Stomach (tissue), 9 donors: ENCODE data around the gene LGALS9. TPM values are rescaled to one million over a fixed set of nuclear protein-coding genes. Genes with fewer than 3 reads are reported as not detected.

Experiments used
- DNase-seq, 2 donors: peaks; one replicate each; pipeline versions ENCODE4 v3.0.0 to v3.0.0-alpha.2; 2013 to 2019
- H3K27ac ChIP-seq, 5 donors: fragments of 200-600 bp in 4 of 5; sonication (generic) in 4 of 5; one replicate each; pipeline ENCODE4 v1.5.1; 2013 to 2019; ENCODE audit warnings: mild to moderate bottlenecking in 1 of 5, moderate library complexity in 1 of 5
- H3K27me3 ChIP-seq, 3 donors: fragments of 200-600 bp; sonication (generic); one replicate each; pipeline ENCODE4 v1.5.1; 2017 to 2019; ENCODE audit warnings: mixed run types in 1 of 3
- H3K36me3 ChIP-seq, 4 donors: fragments of 200-600 bp; sonication (generic); 1 replicate in 3 of 4; 2 replicates in 1 of 4; pipeline ENCODE4 v1.5.1; 2016 to 2019
- H3K4me1 ChIP-seq, 4 donors: fragments of 200-600 bp; sonication (generic); one replicate each; pipeline ENCODE4 v1.5.1; 2016 to 2019
- H3K4me3 ChIP-seq, 4 donors: fragments of 200-600 bp; sonication (generic) in 3 of 4; one replicate each; pipeline ENCODE4 v1.5.1; 2016 to 2019; ENCODE audit warnings: mild to moderate bottlenecking in 1 of 4
- H3K9me3 ChIP-seq, 4 donors: fragments of 200-600 bp; sonication (generic); one replicate each; pipeline ENCODE4 v1.5.1; 2016 to 2019
- EP300 ChIP-seq: sonication (generic); formaldehyde crosslinking; IDR thresholded peaks from one replicate; pipeline ENCODE4 v1.6.1; 2017; ENCODE audit warnings: antibody characterized with exemption
- POLR2A ChIP-seq, 4 donors: fragments of 450-650 bp; IDR thresholded peaks; one replicate each; pipeline ENCODE4 v1.6.1; 2016; ENCODE audit warnings: antibody characterized with exemption in 4 of 4, control low read depth in 2 of 4, mild to moderate bottlenecking in 1 of 4, moderate library complexity in 1 of 4
- POLR2AphosphoS5 ChIP-seq, 3 donors: sonication (generic); formaldehyde crosslinking; IDR thresholded peaks; one replicate each; pipeline ENCODE4 v1.6.1; 2016; ENCODE audit warnings: antibody characterized with exemption in 3 of 3
- WGBS, 5 donors: extraction: QIAGEN DNeasy Blood & Tissue Kit in 3 of 5; methylation state at CpG; one replicate each; pipeline versions ENCODE4 v1.1.5 to v1.1.7; 2013 to 2018; 5-methylcytosine and 5-hydroxymethylcytosine counted together
- intact Hi-C: fragments of 100-400 bp; cut with DNase I; formaldehyde crosslinking; loops from one replicate; pipeline ENCODE4 v1.15.1; 2023; ENCODE audit warnings: low total_unique reads
- polyA plus RNA-seq, 3 donors: library from polyadenylated mRNA; stranded (reverse); fragments of 200-250 nt; gene quantifications; one replicate each; pipeline ENCODE4 v1.2.3, GENCODE V29; 2013
- total RNA-seq, 5 donors: library from RNA; depleted of rRNA; stranded (reverse); fragments of >200 nt; gene quantifications; one replicate each; pipeline versions ENCODE4 v1.1.0 to v1.2.3, GENCODE V29; 2014 to 2016
- TF ChIP-seq, protein P1 (sequence below), 7 experiments: fragments of 450-650 bp in 4 of 7; fragments of 200-600 bp in 3 of 7; sonication (generic) in 3 of 7; IDR thresholded peaks; one replicate each; pipeline ENCODE4 v1.5.1; 2016 to 2019; ENCODE audit warnings: antibody characterized with exemption in 7 of 7, control low read depth in 2 of 7, mild to moderate bottlenecking in 1 of 7
- donor health status: healthy with polysubstance abuse.
- donor health status: Bipolar disorder and iron deficiency.
- donor health status: healthy.

LGALS9 gene
- total and polyA plus RNA-seq, 8 donors, result 54.0 to 341 (median 97.7) TPM

DNA sequence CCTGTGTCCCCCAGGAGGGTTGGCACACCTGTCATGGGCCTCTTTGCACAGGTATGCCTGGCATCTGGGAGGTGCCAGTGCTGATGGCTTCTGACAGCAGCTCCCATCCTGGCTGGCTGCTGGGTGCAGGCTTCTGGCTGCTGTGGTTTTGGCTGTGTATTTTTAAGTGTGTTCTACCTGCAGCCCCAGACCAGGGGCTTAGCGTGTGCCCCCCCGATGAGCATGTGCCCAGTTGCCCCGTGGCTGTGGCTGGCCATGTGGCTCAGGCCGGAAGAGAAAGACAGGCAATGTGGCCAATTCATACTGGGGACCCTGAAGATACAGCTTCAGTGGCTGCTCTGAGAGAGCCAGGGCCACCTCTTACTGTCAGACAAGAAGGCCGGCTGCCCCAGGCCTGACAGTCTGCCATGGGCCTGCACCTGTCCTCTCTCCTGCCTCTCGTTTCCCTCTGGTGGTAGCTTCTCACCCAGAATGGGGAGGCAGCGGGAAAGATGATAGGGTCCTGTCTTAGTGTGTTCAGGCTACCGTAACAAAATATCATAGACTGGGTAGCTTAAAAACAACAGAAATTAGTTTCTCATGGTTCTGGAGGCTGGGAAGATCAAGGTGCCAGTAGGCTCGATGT lies 37.6 kb upstream of the LGALS9 start:
- Histone ChIP-seq H3K9me3 (no peaks in the 10 kb centered on the region), H3K27me3 (no peaks in the 10 kb centered on the region), H3K27ac (no peak overlapping the region), H3K4me3 (no peak overlapping the region), H3K4me1 (peaks cover 0 to 12% (median 2%) of the 10 kb centered on the region in 4 donors), H3K36me3 (peaks cover 4 to 86% (median 77%) of the 10 kb centered on the region in 4 donors)
- intact Hi-C loops, result no loop called here
- TF ChIP-seq EP300 (no peak), POLR2A (IDR thresholded peaks at IDR 0.05) (no peak), POLR2AphosphoS5 (IDR thresholded peaks at IDR 0.05) (no peak)
- TF ChIP-seq, protein P1, sequence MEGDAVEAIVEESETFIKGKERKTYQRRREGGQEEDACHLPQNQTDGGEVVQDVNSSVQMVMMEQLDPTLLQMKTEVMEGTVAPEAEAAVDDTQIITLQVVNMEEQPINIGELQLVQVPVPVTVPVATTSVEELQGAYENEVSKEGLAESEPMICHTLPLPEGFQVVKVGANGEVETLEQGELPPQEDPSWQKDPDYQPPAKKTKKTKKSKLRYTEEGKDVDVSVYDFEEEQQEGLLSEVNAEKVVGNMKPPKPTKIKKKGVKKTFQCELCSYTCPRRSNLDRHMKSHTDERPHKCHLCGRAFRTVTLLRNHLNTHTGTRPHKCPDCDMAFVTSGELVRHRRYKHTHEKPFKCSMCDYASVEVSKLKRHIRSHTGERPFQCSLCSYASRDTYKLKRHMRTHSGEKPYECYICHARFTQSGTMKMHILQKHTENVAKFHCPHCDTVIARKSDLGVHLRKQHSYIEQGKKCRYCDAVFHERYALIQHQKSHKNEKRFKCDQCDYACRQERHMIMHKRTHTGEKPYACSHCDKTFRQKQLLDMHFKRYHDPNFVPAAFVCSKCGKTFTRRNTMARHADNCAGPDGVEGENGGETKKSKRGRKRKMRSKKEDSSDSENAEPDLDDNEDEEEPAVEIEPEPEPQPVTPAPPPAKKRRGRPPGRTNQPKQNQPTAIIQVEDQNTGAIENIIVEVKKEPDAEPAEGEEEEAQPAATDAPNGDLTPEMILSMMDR (IDR thresholded peaks at IDR 0.05), result no peak
- WGBS, 5 donors, result 92 to 95% (median 93%) methylated on average over 9 of the region's 9 CpGs
- DNase-seq, result no peak

GRCh38 chr17:27593857-27594255 lies 37.1 kb upstream of the LGALS9 start:
- intact Hi-C loops, result no loop called here
- no peaks in the 10 kb centered on the region for H3K27me3 ChIP-seq
- no peak overlapping the region for H3K4me3 ChIP-seq
- peaks cover 4 to 86% (median 75%) of the 10 kb centered on the region in 4 donors for H3K36me3 ChIP-seq
- no peaks in the 10 kb centered on the region for H3K9me3 ChIP-seq
- WGBS, 5 donors, result 86 to 98% (median 96%) methylated on average over 3 of the region's 3 CpGs
- H3K27ac ChIP-seq, result no peak overlapping the region
- TF ChIP-seq, protein P1 (IDR thresholded peaks at IDR 0.05), result no peak
- TF ChIP-seq EP300 (no peak), POLR2AphosphoS5 (IDR thresholded peaks at IDR 0.05) (no peak), POLR2A (IDR thresholded peaks at IDR 0.05) (no peak)
- H3K4me1 ChIP-seq, result peaks cover 0 to 12% (median 2%) of the 10 kb centered on the region in 4 donors
- no peak for DNase-seq

DNA sequence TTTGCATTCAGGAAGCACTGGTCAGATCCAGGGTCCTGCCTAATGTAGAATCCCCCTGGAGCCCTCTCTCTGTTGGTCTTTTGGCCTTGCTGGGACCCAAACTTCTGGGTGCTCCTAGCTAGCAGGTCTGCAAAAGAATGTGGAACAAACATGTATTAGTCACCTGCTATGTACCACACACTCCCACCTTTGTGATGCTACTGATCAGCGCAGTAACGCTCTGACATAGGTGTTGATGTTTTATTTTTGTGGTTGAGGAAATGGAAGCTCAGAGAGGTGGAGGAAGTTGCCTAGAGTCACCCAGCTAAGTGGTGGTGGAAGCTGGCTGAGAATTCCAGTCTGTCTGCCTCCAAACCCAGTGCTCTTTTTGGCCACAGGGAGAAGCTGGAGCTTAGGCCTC lies 35.8 kb upstream of the LGALS9 start:
- no peaks in the 10 kb centered on the region for H3K27me3 ChIP-seq
- peaks cover 0 to 12% (median 2%) of the 10 kb centered on the region in 4 donors for H3K4me1 ChIP-seq
- H3K4me3 ChIP-seq, result no peak overlapping the region
- TF ChIP-seq POLR2AphosphoS5 (IDR thresholded peaks at IDR 0.05) (no peak), EP300 (no peak), POLR2A (IDR thresholded peaks at IDR 0.05) (no peak)
- TF ChIP-seq, protein P1 (IDR thresholded peaks at IDR 0.05), result no peak
- intact Hi-C loops, result no loop called here
- no peak for DNase-seq
- 91 to 100% (median 98%) methylated on average over 2 of the region's 2 CpGs for WGBS, 5 donors
- H3K36me3 ChIP-seq, result peaks cover 4 to 82% (median 69%) of the 10 kb centered on the region in 4 donors
- H3K27ac ChIP-seq, result no peak overlapping the region
- no peaks in the 10 kb centered on the region for H3K9me3 ChIP-seq

- Histone ChIP-seq H3K27ac (no peak overlapping the region), H3K9me3 (no peaks in the 10 kb centered on the region), H3K4me3 (no peak overlapping the region), H3K36me3 (peaks cover 4 to 76% (median 70%) of the 10 kb centered on the region in 4 donors), H3K27me3 (no peaks in the 10 kb centered on the region), H3K4me1 (peaks cover 0 to 12% (median 2%) of the 10 kb centered on the region in 4 donors)
- TF ChIP-seq, protein P1 (IDR thresholded peaks at IDR 0.05), result no peak
- no peak for TF ChIP-seq POLR2AphosphoS5 (IDR thresholded peaks at IDR 0.05)
- no peak for TF ChIP-seq EP300
- TF ChIP-seq POLR2A (IDR thresholded peaks at IDR 0.05), result no peak
- intact Hi-C loops, result no loop called here
- peak in 1 of 2 donors; percentile 64 for DNase-seq
- 63 to 78% (median 70%) methylated on average over 4 of the region's 4 CpGs for WGBS, 5 donors
Observed at GRCh38 chr17:27596096-27596495, 34.9 kb upstream of the LGALS9 start.
